Stimulated activated CD4-positive, alpha-beta T cell treated with anti-CD3 and anti-CD28 coated beads, Interleukin-4, amount 100 ng/mL, for 1 hour (primary cell): ENCODE measurements around the gene PRRG2.
A peak's percentile ranks its signal among the peaks of the same experiment; 100 is the strongest.

ENCODE experiments used
- DNase-seq: peaks from one replicate; pipeline ENCODE4 v3.0.0-alpha.2; 2020

Gene PRRG2

DNA sequence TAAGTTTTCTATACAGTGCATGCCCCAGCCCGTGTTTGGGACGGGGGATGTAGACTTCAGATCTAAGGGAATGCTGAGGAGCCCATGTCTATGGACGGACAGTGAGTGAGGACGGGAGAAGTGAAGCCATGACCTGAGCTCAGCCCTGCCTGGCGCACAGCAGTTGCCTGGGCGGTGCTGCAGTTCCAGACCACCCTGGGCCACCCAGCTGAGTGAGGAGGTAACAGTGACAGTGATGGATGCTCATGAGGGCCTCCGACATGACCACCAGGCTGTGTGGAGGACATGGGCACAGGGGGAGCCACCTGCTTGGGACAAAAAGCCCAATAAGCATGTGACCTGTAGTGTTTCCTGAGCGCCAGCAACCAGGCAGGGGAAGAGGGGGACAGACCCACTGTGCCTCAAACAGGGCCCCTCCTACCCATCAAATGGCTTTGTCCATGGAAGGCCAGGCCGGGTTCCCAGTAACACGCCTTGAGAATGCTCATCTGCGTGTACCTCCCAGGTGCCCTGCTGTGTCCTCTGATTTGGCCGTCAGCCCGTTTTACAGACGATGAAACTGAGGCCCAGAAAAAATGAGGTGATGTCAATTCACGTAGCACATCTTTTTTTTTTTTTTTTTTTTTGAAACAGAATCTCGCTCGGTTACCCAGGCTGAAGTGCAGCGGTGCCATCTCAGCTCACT, 23.3 kb upstream of the PRRG2 start:
- DNase-seq: no peak

GRCh38 chr19:49558591-49558990, 22.5 kb upstream of the PRRG2 start:
- DNase-seq: peak; percentile 29

DNA sequence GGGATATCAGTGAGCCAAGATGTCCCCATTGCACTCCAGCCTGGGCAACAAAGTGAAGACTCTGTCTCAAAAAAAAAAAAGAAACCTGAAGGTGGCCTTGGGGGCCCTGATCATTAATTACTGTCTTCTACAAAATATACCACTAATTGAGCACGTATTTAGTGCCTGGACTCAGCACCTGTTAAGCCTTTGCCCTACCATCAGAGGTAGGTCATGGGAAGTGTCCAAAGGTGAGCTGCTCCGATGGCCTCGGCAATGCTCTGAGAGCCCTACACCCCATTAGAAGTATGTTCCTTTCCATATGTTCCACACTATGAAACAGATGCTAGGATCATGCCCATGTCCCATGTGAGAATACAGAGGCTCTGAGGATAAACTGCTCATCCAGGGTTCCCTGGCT, 21.7 kb upstream of the PRRG2 start:
- DNase-seq: no peak

- peak; percentile 32 for DNase-seq
Observed at GRCh38 chr19:49559928-49560327, 21.2 kb upstream of the PRRG2 start.

GRCh38 chr19:49560358-49560900, 20.7 kb upstream of the PRRG2 start:
- peak; percentile 38 for DNase-seq

DNA sequence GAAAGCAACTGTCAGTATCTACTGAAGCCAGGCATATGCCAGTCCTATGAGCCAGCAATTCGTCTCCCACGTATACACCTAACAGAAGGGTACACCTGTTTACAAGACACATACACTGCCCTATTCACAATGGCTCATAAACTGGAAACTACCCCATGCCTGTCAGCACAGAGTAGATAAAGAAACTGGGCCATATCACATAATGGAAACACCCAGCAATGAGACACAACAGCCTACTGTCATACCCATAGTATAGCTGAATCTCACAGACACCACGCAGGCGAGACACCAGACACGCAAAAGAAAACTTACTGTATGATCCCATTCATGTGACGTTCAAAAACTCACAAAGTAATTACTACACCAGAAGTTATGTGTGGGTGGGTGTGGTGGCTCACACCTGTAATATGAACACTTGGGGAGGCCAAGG, 16.5 kb upstream of the PRRG2 start:
- peak; percentile 52 for DNase-seq

DNA sequence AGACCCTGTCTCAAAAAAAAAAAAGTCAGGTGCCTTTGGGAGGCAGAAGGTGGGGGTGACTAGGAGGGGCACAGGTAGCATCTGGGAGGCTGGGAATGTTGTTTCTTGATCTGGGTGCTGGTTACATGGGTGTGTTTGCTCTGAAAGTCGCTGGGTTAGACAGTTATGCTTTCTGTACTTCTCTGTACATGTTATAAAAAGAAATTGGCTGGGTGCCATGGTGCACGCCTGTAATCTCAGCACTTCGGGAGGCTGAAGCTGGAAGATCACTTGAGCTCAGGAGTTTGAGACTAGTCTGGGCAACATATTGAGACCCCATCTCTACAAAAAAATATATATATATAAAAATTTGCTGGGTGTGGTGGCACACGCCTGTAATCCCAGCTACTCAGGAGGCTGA, 15.9 kb upstream of the PRRG2 start:
- no peak for DNase-seq

DNA sequence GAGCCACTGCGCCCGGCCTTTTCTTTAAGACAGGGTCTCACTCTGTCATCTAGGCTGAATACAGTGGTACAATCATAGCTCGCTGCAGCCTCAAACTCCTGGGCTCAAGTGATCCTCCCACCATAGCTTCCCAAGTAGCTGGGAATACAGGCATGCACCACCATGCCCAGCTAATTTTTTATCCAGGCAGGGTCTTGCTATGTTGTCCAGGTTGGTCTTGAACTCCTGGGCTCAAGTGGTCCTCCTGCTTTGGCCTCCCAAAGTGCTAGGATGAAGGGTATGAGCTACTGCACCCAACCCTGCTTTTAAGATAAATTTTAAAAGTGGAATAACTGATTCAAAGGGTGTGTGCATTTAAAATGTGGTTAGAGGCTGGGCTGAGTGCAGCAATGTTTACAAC, 14.8 kb upstream of the PRRG2 start:
- no peak for DNase-seq

GRCh38 chr19:49567861-49568441, 13.2 kb upstream of the PRRG2 start:
- peak; percentile 32 for DNase-seq

DNA sequence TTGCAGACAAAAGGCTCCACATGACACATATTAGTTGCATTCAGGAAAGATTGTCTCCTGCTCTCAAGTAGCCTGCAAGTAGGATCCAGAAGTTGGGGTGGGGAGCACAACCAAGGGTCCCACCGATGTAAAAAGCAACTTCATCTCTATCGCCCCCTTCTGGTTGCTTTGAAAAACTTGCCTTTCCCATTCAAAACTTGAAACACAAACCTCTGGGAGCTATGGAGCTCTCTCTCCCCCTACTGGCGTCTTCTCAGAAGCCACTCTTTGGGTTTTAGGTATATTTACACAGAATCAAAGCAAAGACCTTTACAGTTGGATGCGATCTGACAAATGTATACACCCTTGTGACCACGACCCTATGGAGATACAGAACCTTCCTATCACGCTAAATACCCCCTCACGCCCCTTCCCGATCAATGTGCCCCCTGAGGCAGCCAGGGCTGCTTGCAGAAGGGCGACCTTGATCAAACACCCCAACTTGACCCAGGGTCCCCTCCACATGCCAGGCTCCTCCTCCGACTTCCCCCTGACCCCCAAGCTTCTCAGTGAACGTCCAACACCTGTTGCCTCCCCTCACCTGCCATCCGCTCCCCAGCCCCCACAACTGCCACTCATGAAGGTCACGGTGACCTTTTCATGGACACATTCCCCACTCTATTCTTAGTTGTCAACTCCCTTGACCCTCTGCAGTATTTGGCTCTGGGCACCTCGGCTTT, 10.8 kb upstream of the PRRG2 start:
- DNase-seq: peak; percentile 51

- DNase-seq: no peak
Observed at GRCh38 chr19:49570997-49571676, 10.0 kb upstream of the PRRG2 start.

- no peak for DNase-seq
Observed at GRCh38 chr19:49573009-49573408, 8.1 kb upstream of the PRRG2 start.

GRCh38 chr19:49573425-49573824, 7.7 kb upstream of the PRRG2 start:
- DNase-seq: no peak

DNA sequence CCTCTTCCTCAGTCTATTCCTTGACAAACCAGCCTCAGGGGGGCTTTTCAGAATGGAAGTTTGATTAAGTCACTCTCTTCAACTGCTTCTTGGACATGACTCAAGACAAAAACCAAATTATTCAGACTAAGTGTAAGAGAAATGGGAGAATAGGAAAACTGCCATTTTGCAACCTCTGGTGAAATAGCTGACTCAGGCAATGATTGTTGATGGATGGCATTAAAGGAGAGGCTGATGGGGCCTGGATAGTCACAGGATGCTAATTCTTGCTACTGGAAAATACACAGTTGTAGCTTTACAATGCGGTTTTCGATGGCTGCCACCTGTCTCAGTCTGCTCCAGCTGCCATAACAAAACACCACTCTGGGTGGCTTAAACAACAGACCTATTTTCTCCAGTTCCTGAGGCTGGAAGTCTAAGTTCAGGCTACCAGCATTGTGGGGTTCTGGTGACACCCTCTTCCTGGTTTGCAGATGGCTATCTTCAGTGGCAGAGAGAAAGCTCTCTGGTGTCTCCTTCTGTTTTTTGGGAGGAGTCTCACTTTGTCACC, 6.8 kb upstream of the PRRG2 start:
- DNase-seq: no peak

- no peak for DNase-seq
Observed at GRCh38 chr19:49579193-49579592, 1.9 kb upstream of the PRRG2 start.

DNA sequence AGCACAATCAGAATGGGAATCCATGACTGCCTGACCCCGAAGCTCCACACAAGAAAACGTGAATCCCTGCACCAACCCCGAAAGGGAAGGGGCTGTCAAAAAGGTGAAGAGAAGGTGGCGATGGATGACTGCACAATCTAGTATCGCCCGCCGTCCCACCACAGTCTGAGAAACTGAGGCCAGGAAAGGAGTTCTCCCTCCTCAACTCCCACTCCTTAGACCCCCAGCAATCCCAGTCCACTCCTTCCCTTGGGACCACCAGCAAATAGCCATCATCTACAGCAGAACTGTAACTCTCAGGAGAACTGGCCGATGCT, 1.2 kb upstream of the PRRG2 start:
- DNase-seq: no peak

DNA sequence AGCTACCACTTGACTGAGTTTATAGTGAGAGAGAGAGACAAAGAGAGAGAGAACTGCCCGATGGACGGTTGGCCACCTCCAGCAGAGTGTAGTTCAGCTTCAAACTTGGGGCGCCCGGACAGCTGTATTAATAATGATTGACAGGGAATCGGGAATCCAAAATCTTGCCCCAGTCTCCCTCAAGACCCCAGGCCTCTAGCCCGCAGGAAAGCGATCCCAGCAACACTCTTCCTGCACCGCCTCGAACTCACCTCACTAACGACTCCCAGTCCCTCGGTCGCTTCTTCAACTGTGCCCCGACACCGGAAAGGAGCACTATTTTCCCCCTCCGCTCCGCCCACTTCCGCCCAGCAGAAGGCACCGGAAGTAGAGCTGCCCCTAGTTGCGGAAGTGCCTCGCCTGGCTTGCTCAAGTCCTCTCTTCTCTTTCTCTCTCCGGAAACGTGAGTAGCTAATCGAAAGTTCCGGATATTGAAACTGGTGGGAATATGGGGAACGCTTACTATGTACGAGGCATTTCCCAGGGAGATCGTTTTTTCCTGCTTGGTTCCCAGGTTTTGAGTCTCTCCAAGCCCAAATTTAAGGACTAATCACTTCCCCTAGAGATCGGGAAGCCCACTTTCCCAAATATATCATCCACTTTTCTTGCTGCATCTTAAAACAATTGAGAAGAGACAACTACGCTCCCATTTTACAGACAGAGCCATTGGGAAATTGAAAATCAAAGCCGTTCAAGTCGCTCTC, 681 bp upstream of the PRRG2 start, which contains the start of gene NOSIP:
Gene NOSIP (minus strand): TSS at position 293 of the 743 bp plus-strand sequence. CDS start 19,865 bp downstream, outside the sequence.
- DNase-seq: peak; percentile 94

- DNase-seq: no peak
Observed at GRCh38 chr19:49583239-49583638, 2.1 kb downstream of the PRRG2 start.

DNA sequence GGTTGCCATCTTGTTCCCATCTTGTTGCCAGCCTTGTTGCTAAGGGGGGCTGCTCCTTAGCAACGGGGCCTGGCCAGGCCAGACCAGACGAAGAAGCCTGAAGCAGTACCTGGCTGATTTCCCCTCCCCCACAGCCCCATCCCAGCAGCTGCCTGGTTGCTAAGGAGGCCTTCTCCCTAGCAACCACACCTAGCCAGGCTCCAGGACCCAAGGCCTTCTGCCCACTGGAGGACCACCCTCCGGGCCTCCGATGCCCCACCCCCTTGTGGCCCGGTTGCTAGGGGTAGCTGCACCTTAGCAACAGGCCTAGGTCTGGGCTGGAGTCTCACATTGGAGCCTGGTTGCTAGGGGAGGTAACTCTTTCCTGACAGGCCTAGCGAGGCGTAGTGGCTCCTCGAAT, 3.9 kb downstream of the PRRG2 start:
- no peak for DNase-seq

- DNase-seq: no peak
Observed at GRCh38 chr19:49587227-49587626, 6.1 kb downstream of the PRRG2 start.

- DNase-seq: peak; percentile 45
Observed at GRCh38 chr19:49588365-49589122, 7.4 kb downstream of the PRRG2 start.

GRCh38 chr19:49589502-49589905, 8.4 kb downstream of the PRRG2 start:
- no peak for DNase-seq
